MM.1S (cell line): ENCODE measurements around the gene ZNF513.

Source experiments
- EZH2 ChIP-seq: fragments of 300-600 bp; sonication (generic); optimal IDR thresholded peaks from 2 replicates; pipeline ENCODE3; 2017; ENCODE audit warnings: low read depth, mild to moderate bottlenecking, antibody characterized with exemption, low read length, mixed read lengths
- EZH2phosphoT487 ChIP-seq: fragments of 300-600 bp; sonication (generic); IDR thresholded peaks from 2 replicates; pipeline ENCODE4 v1.6.1; 2018; ENCODE audit warnings: antibody characterized with exemption, low read length
- TF ChIP-seq, protein P1 (sequence below): fragments of 300-600 bp; sonication (generic); IDR thresholded peaks from 2 replicates; pipeline ENCODE4 v1.5.1; 2016; ENCODE audit warnings: antibody characterized with exemption, low read length, mixed read lengths

DNA sequence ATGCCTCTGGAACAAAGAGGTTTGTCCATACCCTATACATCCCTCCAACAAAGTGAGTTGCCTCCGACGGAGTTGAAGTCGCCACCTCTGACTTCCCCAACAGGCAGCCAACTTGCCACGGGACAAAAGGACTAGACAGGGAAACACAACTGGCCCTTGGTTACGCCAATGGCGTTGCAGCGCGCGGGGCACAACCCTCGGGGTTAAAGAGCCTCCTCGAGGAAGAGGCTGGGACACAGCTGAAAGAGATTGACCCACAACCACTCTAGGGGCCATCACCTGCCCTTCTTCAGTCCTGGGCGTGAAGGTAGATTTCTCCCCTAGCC lies 24.5 kb downstream of the ZNF513 start:
- TF ChIP-seq, protein P1, sequence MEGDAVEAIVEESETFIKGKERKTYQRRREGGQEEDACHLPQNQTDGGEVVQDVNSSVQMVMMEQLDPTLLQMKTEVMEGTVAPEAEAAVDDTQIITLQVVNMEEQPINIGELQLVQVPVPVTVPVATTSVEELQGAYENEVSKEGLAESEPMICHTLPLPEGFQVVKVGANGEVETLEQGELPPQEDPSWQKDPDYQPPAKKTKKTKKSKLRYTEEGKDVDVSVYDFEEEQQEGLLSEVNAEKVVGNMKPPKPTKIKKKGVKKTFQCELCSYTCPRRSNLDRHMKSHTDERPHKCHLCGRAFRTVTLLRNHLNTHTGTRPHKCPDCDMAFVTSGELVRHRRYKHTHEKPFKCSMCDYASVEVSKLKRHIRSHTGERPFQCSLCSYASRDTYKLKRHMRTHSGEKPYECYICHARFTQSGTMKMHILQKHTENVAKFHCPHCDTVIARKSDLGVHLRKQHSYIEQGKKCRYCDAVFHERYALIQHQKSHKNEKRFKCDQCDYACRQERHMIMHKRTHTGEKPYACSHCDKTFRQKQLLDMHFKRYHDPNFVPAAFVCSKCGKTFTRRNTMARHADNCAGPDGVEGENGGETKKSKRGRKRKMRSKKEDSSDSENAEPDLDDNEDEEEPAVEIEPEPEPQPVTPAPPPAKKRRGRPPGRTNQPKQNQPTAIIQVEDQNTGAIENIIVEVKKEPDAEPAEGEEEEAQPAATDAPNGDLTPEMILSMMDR, result no peak
- no peak for TF ChIP-seq EZH2
- no peak for TF ChIP-seq EZH2phosphoT487
